Stimulated activated CD8-positive, alpha-beta memory T cell treated with anti-CD3 and anti-CD28 coated beads, Interleukin-2, amount 100 ng/mL, for 48 hours (primary cell): ENCODE data around the gene TAPT1.

Experiments used
- DNase-seq, 2 donors: peaks; one replicate each; pipeline ENCODE4 v3.0.0-alpha.2; 2020; ENCODE audit warnings: low read depth in 2 of 2

The TAPT1 gene

GRCh38 chr4:16136311-16136710 is 90.0 kb downstream of the TAPT1 start:
- DNase-seq: no peak

GRCh38 chr4:16133406-16133805 is 92.9 kb downstream of the TAPT1 start:
- DNase-seq: no peak

- DNase-seq: no peak
Measured at GRCh38 chr4:16131293-16131692, 95.0 kb downstream of the TAPT1 start.

- no peak for DNase-seq
Measured at GRCh38 chr4:16129336-16129735, 96.9 kb downstream of the TAPT1 start.

GRCh38 chr4:16126714-16127113 is 99.6 kb downstream of the TAPT1 start:
- DNase-seq: no peak

- no peak for DNase-seq
Measured at GRCh38 chr4:16125571-16126445, 100.5 kb downstream of the TAPT1 start.

- no peak for DNase-seq
Measured at GRCh38 chr4:16124232-16124631, 102.0 kb downstream of the TAPT1 start.

- DNase-seq: no peak
Measured at GRCh38 chr4:16123356-16124084, 102.8 kb downstream of the TAPT1 start.

GRCh38 chr4:16122784-16123183 is 103.5 kb downstream of the TAPT1 start:
- DNase-seq: peak; percentile 3 to 10

GRCh38 chr4:16122308-16122711 is 104.0 kb downstream of the TAPT1 start:
- DNase-seq: no peak

GRCh38 chr4:16120720-16121119 is 105.6 kb downstream of the TAPT1 start:
- no peak for DNase-seq

GRCh38 chr4:16119981-16120380 is 106.3 kb downstream of the TAPT1 start:
- DNase-seq: no peak

- DNase-seq: no peak
Measured at GRCh38 chr4:16118090-16118489, 108.2 kb downstream of the TAPT1 start.

GRCh38 chr4:16117164-16117563 is 109.1 kb downstream of the TAPT1 start:
- DNase-seq: no peak

- no peak for DNase-seq
Measured at GRCh38 chr4:16116493-16116990, 109.7 kb downstream of the TAPT1 start.

- DNase-seq: no peak
Measured at GRCh38 chr4:16116019-16116418, 110.3 kb downstream of the TAPT1 start.

GRCh38 chr4:16114546-16114945 is 111.7 kb downstream of the TAPT1 start:
- DNase-seq: no peak

- no peak for DNase-seq
Measured at GRCh38 chr4:16113741-16114140, 112.5 kb downstream of the TAPT1 start.

- DNase-seq: no peak
Measured at GRCh38 chr4:16111533-16111932, 114.7 kb downstream of the TAPT1 start.

- DNase-seq: no peak
Measured at GRCh38 chr4:16110661-16111290, 115.5 kb downstream of the TAPT1 start.
